HCT116 (cell line): ENCODE data around the gene AFAP1.

Experiments
- CEBPB ChIP-seq: IDR thresholded peaks from 2 replicates; pipeline ENCODE4 v1.6.1; 2012; ENCODE audit warnings: low read depth
- CTCF ChIP-seq, 3 experiments: fragments of 200-600 bp in 1 of 3; sonication (generic) in 1 of 3; IDR thresholded peaks in 2 of 3; conservative IDR thresholded peaks in 1 of 3; 2 replicates each; pipeline ENCODE4 v1.5.1; 2012 to 2017; ENCODE audit warnings: low read depth in 2 of 3, low read length in 2 of 3, antibody characterized with exemption in 1 of 3, borderline replicate concordance in 1 of 3, control low read depth in 1 of 3, mild to moderate bottlenecking in 1 of 3, mixed read lengths in 1 of 3, mixed run types in 1 of 3, moderate library complexity in 1 of 3; ENCODE audit not compliant: insufficient read depth in 1 of 3
- EGR1 ChIP-seq: IDR thresholded peaks from 2 replicates; pipeline ENCODE4 v1.6.1; 2012; ENCODE audit warnings: low read depth
- EZH2 ChIP-seq: fragments of 200-600 bp; sonication (generic); IDR thresholded peaks from 2 replicates; pipeline ENCODE4 v1.6.1; 2017; ENCODE audit warnings: antibody characterized with exemption, mixed run types
- EZH2phosphoT487 ChIP-seq: fragments of 200-600 bp; IDR thresholded peaks from 2 replicates; pipeline ENCODE4 v1.6.1; 2018; ENCODE audit warnings: antibody characterized with exemption, borderline replicate concordance
- JUND ChIP-seq: IDR thresholded peaks from 2 replicates; pipeline ENCODE4 v1.6.1; 2012
- MAX ChIP-seq: IDR thresholded peaks from 2 replicates; pipeline ENCODE4 v1.6.1; 2012
- POLR2A ChIP-seq: IDR thresholded peaks from 2 replicates; pipeline ENCODE4 v1.7.0; 2011; ENCODE audit warnings: borderline replicate concordance; ENCODE audit not compliant: insufficient read depth, insufficient read length; ENCODE audit errors: extremely low read depth
- POLR2AphosphoS5 ChIP-seq: IDR thresholded peaks from 2 replicates; pipeline ENCODE4 v1.6.1; 2011; ENCODE audit warnings: mild to moderate bottlenecking, low read depth, low read length, moderate library complexity
- RAD21 ChIP-seq: IDR thresholded peaks from 2 replicates; pipeline ENCODE4 v1.6.1; 2012; ENCODE audit warnings: low read depth, mild to moderate bottlenecking
- ZBTB33 ChIP-seq: IDR thresholded peaks from 2 replicates; pipeline ENCODE4 v1.6.1; 2011; ENCODE audit warnings: mild to moderate bottlenecking, low read length, moderate library complexity; ENCODE audit not compliant: insufficient replicate concordance; ENCODE audit errors: extremely low read depth

GRCh38 chr4:7790999-7791398 is 148.7 kb downstream of the AFAP1 start:
- no peak for TF ChIP-seq ZBTB33
- no peak for TF ChIP-seq JUND
- no peak for TF ChIP-seq POLR2AphosphoS5
- no peak for TF ChIP-seq EZH2
- TF ChIP-seq CTCF (IDR thresholded peaks at IDR 0.05 in 2 of 3, conservative IDR thresholded peaks at IDR 0.05 in 1 of 3; ENCODE audit: borderline replicate concordance in 1 of 3, insufficient read depth in 1 of 3, low read depth in 2 of 3, low read length in 2 of 3), result no peak
- no peak for TF ChIP-seq CEBPB
- TF ChIP-seq EZH2phosphoT487, result no peak
- no peak for TF ChIP-seq POLR2A
- TF ChIP-seq RAD21, result no peak
- no peak for TF ChIP-seq MAX
- TF ChIP-seq EGR1, result no peak
